Stimulated activated CD8-positive, alpha-beta memory T cell treated with anti-CD3 and anti-CD28 coated beads, Interleukin-15, amount 100 ng/mL, for 48 hours (primary cell): ENCODE results near the gene RELL2.
A peak's percentile ranks its signal among the peaks of the same experiment; 100 is the strongest.

ENCODE experiments used
- DNase-seq, 2 donors: peaks; one replicate each; pipeline ENCODE4 v3.0.0-alpha.2; 2020; ENCODE audit warnings: low read depth in 2 of 2

The RELL2 gene

GRCh38 chr5:141649056-141649688, 12.4 kb downstream of the RELL2 start:
- DNase-seq, result no peak

GRCh38 chr5:141649972-141650371, 13.2 kb downstream of the RELL2 start:
- DNase-seq, result no peak

GRCh38 chr5:141650851-141651727, 14.3 kb downstream of the RELL2 start, which contains the start of gene FCHSD1:
Gene FCHSD1, minus strand, starts transcription at chr5:141651418. Its CDS starts 50 bp downstream, at chr5:141651368.
- peak; percentile 76 to 77 for DNase-seq

GRCh38 chr5:141651728-141652105, 14.9 kb downstream of the RELL2 start:
- no peak for DNase-seq

GRCh38 chr5:141654298-141654697, 17.5 kb downstream of the RELL2 start:
- no peak for DNase-seq

GRCh38 chr5:141655020-141655419, 18.2 kb downstream of the RELL2 start:
- no peak for DNase-seq

GRCh38 chr5:141656396-141656795, 19.6 kb downstream of the RELL2 start:
- DNase-seq, result no peak

GRCh38 chr5:141657404-141657803, 20.6 kb downstream of the RELL2 start:
- no peak for DNase-seq

GRCh38 chr5:141657937-141658545, 21.2 kb downstream of the RELL2 start:
- DNase-seq, result no peak

GRCh38 chr5:141662028-141662427, 25.2 kb downstream of the RELL2 start:
- DNase-seq, result no peak

- no peak for DNase-seq
These were observed 26.7 kb downstream of the RELL2 start for GRCh38 chr5:141663506-141663905.

GRCh38 chr5:141664733-141665461, 28.1 kb downstream of the RELL2 start:
- DNase-seq, result peak; percentile 32 to 56

- DNase-seq, result no peak
These were observed 29.5 kb downstream of the RELL2 start for GRCh38 chr5:141665995-141666940.

- no peak for DNase-seq
These were observed 31.9 kb downstream of the RELL2 start for GRCh38 chr5:141668601-141669265.

- DNase-seq, result no peak
These were observed 32.7 kb downstream of the RELL2 start for GRCh38 chr5:141669520-141669919.

GRCh38 chr5:141672071-141672840, 35.5 kb downstream of the RELL2 start:
- DNase-seq, result no peak

GRCh38 chr5:141672841-141673813, 36.3 kb downstream of the RELL2 start:
- DNase-seq, result no peak

- DNase-seq, result no peak
These were observed 38.0 kb downstream of the RELL2 start for GRCh38 chr5:141674747-141675146.
